ENCODE results near the gene MAEA.

DNA sequence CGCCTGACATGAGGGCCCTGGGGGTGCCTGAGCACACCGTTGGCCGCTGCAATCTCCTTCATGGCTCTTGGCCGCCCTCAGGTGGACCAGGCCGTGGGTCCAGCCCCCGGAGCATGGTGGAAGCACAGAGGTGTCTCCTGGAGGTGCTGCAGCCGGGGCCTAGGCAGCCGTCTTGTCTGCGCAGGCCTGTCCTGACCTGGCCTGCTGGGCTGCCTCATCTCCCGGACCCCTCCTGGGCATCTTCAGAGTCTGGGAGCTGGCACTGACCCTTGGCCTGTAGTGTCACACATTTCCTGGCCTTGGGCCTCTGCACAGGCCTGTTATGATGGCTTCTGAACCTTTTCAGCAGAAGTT, 78.2 kb downstream of the MAEA start:
- TF ChIP-seq, protein P1, sequence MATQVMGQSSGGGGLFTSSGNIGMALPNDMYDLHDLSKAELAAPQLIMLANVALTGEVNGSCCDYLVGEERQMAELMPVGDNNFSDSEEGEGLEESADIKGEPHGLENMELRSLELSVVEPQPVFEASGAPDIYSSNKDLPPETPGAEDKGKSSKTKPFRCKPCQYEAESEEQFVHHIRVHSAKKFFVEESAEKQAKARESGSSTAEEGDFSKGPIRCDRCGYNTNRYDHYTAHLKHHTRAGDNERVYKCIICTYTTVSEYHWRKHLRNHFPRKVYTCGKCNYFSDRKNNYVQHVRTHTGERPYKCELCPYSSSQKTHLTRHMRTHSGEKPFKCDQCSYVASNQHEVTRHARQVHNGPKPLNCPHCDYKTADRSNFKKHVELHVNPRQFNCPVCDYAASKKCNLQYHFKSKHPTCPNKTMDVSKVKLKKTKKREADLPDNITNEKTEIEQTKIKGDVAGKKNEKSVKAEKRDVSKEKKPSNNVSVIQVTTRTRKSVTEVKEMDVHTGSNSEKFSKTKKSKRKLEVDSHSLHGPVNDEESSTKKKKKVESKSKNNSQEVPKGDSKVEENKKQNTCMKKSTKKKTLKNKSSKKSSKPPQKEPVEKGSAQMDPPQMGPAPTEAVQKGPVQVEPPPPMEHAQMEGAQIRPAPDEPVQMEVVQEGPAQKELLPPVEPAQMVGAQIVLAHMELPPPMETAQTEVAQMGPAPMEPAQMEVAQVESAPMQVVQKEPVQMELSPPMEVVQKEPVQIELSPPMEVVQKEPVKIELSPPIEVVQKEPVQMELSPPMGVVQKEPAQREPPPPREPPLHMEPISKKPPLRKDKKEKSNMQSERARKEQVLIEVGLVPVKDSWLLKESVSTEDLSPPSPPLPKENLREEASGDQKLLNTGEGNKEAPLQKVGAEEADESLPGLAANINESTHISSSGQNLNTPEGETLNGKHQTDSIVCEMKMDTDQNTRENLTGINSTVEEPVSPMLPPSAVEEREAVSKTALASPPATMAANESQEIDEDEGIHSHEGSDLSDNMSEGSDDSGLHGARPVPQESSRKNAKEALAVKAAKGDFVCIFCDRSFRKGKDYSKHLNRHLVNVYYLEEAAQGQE (IDR thresholded peaks at IDR 0.05): no peak
- no peak for TF ChIP-seq RCOR1 (IDR thresholded peaks at IDR 0.05; ENCODE audit: low read depth, low read length)
- TF ChIP-seq ZC3H11A (IDR thresholded peaks at IDR 0.05): no peak
- TF ChIP-seq, protein P2, sequence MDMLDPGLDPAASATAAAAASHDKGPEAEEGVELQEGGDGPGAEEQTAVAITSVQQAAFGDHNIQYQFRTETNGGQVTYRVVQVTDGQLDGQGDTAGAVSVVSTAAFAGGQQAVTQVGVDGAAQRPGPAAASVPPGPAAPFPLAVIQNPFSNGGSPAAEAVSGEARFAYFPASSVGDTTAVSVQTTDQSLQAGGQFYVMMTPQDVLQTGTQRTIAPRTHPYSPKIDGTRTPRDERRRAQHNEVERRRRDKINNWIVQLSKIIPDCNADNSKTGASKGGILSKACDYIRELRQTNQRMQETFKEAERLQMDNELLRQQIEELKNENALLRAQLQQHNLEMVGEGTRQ (IDR thresholded peaks at IDR 0.05): no peak
- TF ChIP-seq PHF8 (IDR thresholded peaks at IDR 0.05; ENCODE audit: borderline replicate concordance, low read depth): no peak
- TF ChIP-seq HOXB5 (CRISPR knock-in tag; IDR thresholded peaks at IDR 0.05): no peak
- no peak for TF ChIP-seq CTCF (IDR thresholded peaks at IDR 0.05)

Measured in A549 (cell line).